Lower leg skin (tissue), 4 donors: ENCODE results near the gene UACA. TPM values are rescaled to one million over a fixed set of nuclear protein-coding genes. Genes with fewer than 3 reads are reported as not detected.
A peak's percentile ranks its signal among the peaks of the same experiment; 100 is the strongest.

ENCODE experiments used
- DNase-seq, 2 donors: peaks; one replicate each; pipeline ENCODE4 v3.0.0-alpha.2; 2019; ENCODE audit warnings: low spot score in 2 of 2
- H3K4me3 ChIP-seq: fragments of 200-600 bp; sonication (generic); 2 replicates; pipeline ENCODE4 v1.5.1; 2017; ENCODE audit warnings: mild to moderate bottlenecking, low read depth; ENCODE audit not compliant: poor library complexity, severe bottlenecking
- CTCF ChIP-seq, 3 donors: fragments of 450-650 bp; IDR thresholded peaks; one replicate each; pipeline ENCODE4 v1.5.1; 2016; ENCODE audit warnings: antibody characterized with exemption in 3 of 3, mild to moderate bottlenecking in 3 of 3, moderate library complexity in 2 of 3
- POLR2A ChIP-seq, 2 donors: fragments of 450-650 bp; IDR thresholded peaks; one replicate each; pipeline ENCODE4 v1.6.1; 2016 to 2017; ENCODE audit warnings: antibody characterized with exemption in 2 of 2, mild to moderate bottlenecking in 1 of 2, moderate library complexity in 1 of 2
- WGBS, 2 donors: methylation state at CpG; one replicate each; pipeline ENCODE4 v1.1.5; 2018; 5-methylcytosine and 5-hydroxymethylcytosine counted together
- intact Hi-C: fragments of 100-400 bp; cut with DNase I; formaldehyde crosslinking; loops from one replicate; pipeline ENCODE4 v1.15.0; 2023; ENCODE audit warnings: low total_unique reads
- total RNA-seq, 4 donors: library from RNA; depleted of rRNA; stranded (reverse); fragments of >200 nt; gene quantifications; one replicate each; pipeline ENCODE4 v1.1.0, GENCODE V29; 2016

The UACA gene
- total RNA-seq, 4 donors from 2014 or later, result 37.8 to 47.3 (median 42.1) TPM

- intact Hi-C loops, result no loop called here
- no peak for DNase-seq
- WGBS, 2 donors, result 40 to 47% methylated on average over 2 of the region's 2 CpGs
- no peak for TF ChIP-seq CTCF (IDR thresholded peaks at IDR 0.05)
- no peak for TF ChIP-seq POLR2A (IDR thresholded peaks at IDR 0.05)
- H3K4me3 ChIP-seq, result no peak overlapping the region
Measured at GRCh38 chr15:70795311-70795665, 31.9 kb upstream of the UACA start.

- no peak overlapping the region for H3K4me3 ChIP-seq
- TF ChIP-seq POLR2A (IDR thresholded peaks at IDR 0.05) (no peak), CTCF (IDR thresholded peaks at IDR 0.05) (no peak)
- intact Hi-C loops, result no loop called here
- DNase-seq, result no peak
- 81 to 86% methylated on average over 12 of the region's 12 CpGs for WGBS, 2 donors
Measured at GRCh38 chr15:70794596-70795310, 31.4 kb upstream of the UACA start.

- intact Hi-C loops, result no loop called here
- peak in 1 of 2 donors; percentile 67 for DNase-seq
- 77 to 78% methylated on average over 6 of the region's 6 CpGs for WGBS, 2 donors
- no peak overlapping the region for H3K4me3 ChIP-seq
- no peak for TF ChIP-seq CTCF (IDR thresholded peaks at IDR 0.05)
- no peak for TF ChIP-seq POLR2A (IDR thresholded peaks at IDR 0.05)
Measured at GRCh38 chr15:70793694-70794093, 30.3 kb upstream of the UACA start.

GRCh38 chr15:70792171-70792573 lies 28.8 kb upstream of the UACA start:
- 60 to 61% methylated on average over 2 of the region's 2 CpGs for WGBS, 2 donors
- peak in 1 of 2 donors; percentile 1 for DNase-seq
- H3K4me3 ChIP-seq, result no peak overlapping the region
- intact Hi-C loops, result no loop called here
- TF ChIP-seq POLR2A (IDR thresholded peaks at IDR 0.05) (no peak), CTCF (IDR thresholded peaks at IDR 0.05) (no peak)

- TF ChIP-seq POLR2A (IDR thresholded peaks at IDR 0.05), result no peak
- TF ChIP-seq CTCF (IDR thresholded peaks at IDR 0.05), result no peak
- WGBS, 2 donors, result 87 to 89% methylated on average over 5 of the region's 5 CpGs
- intact Hi-C loops, result no loop called here
- H3K4me3 ChIP-seq, result no peak overlapping the region
- DNase-seq, result peak in 1 of 2 donors; percentile 70
Measured at GRCh38 chr15:70791259-70791658, 27.9 kb upstream of the UACA start.

GRCh38 chr15:70789213-70789612 lies 25.9 kb upstream of the UACA start:
- H3K4me3 ChIP-seq, result no peak overlapping the region
- 67 to 74% methylated on average over 4 of the region's 4 CpGs for WGBS, 2 donors
- DNase-seq, result no peak
- TF ChIP-seq POLR2A (IDR thresholded peaks at IDR 0.05), result no peak
- no peak for TF ChIP-seq CTCF (IDR thresholded peaks at IDR 0.05)
- intact Hi-C loops, result no loop called here
